HepG2 (cell line): ENCODE data around the gene WDSUB1. TPM values are rescaled to one million over a fixed set of nuclear protein-coding genes. Genes with fewer than 3 reads are reported as not detected.

Experiments used
- ATAC-seq: fragments of 200-7000 bp; cut with Tn5 transposase; 3 replicates; pipeline ENCODE4 v1.9.1; 2020; ENCODE audit warnings: mild to moderate bottlenecking, moderate library complexity
- BruUV-seq: library from RNA; stranded (reverse); fragments of 400-500 nt; replicated peaks from 2 replicates; lab custom pipeline; 2021; lab: Mats Ljungman, UMichigan
- CTCF ChIA-PET: fragments of 300-600 bp; formaldehyde crosslinking; extraction: SDS; loops from one replicate; lab custom pipeline; 2021; ENCODE audit warnings: low total read pairs, inconsistent platforms, low intra/inter-chr PET ratio; lab: Yijun Ruan, JAX
- POLR2A ChIA-PET: fragments of 350-600 bp; sonication (Branson Sonifier 250); formaldehyde crosslinking; loops from one replicate; lab custom pipeline; 2020; ENCODE audit warnings: antibody characterized with exemption, inconsistent platforms; lab: Yijun Ruan, JAX
- DNase-seq: peaks from one replicate; pipeline ENCODE4 v3.0.0-alpha.2; 2015; ENCODE audit warnings: low spot score
- FAIRE-seq: peaks from 3 replicates; lab custom pipeline; 2011; peaks lifted over from hg19 to GRCh38; lab: Jason Lieb, UNC
- H2AFZ ChIP-seq: one replicate; pipeline ENCODE4 v1.6.1; 2011; ENCODE audit warnings: low read length, inconsistent platforms
- H3K27ac ChIP-seq: fragments of 300-600 bp; 3 replicates; pipeline ENCODE4 v1.8.0; 2011; ENCODE audit warnings: mixed run types, mild to moderate bottlenecking, mixed read lengths, low read length, inconsistent platforms; ENCODE audit not compliant: insufficient read depth; ENCODE audit errors: extremely low read length
- H3K27me3 ChIP-seq, 2 experiments: fragments of 200-600 bp in 1 of 2; 2 replicates in 1 of 2; 3 replicates in 1 of 2; pipeline versions ENCODE4 v1.6.0 to v1.8.0; 2011; ENCODE audit warnings: low read length in 2 of 2, mild to moderate bottlenecking in 2 of 2, moderate library complexity in 2 of 2, inconsistent platforms in 1 of 2; ENCODE audit not compliant: insufficient read depth in 2 of 2, control insufficient read depth in 1 of 2
- H3K36me3 ChIP-seq, 2 experiments: fragments of 200-600 bp in 1 of 2; replicated peaks in 1 of 2; 2 replicates in 1 of 2; 3 replicates in 1 of 2; pipeline versions ENCODE4 v1.5.1 to v1.8.0; 2011; ENCODE audit warnings: low read length in 2 of 2, inconsistent platforms in 1 of 2; ENCODE audit not compliant: insufficient read depth in 2 of 2, control insufficient read depth in 1 of 2
- H3K4me1 ChIP-seq: 2 replicates; pipeline ENCODE4 v1.5.1; 2012; ENCODE audit warnings: low read length, inconsistent platforms; ENCODE audit not compliant: insufficient read depth
- H3K4me2 ChIP-seq: 2 replicates; pipeline ENCODE4 v1.6.0; 2011; ENCODE audit warnings: low read depth, low read length, inconsistent platforms
- H3K4me3 ChIP-seq, 3 experiments: fragments of 200-600 bp in 1 of 3; sonication (generic), shearing (Covaris generic) in 1 of 3; replicated peaks in 1 of 3; 2 replicates each; pipeline ENCODE4 v1.5.1; 2011 to 2016; ENCODE audit warnings: low read length in 3 of 3, inconsistent platforms in 2 of 3, low read depth in 2 of 3, mild to moderate bottlenecking in 2 of 3, control low read depth in 1 of 3, mixed read lengths in 1 of 3; ENCODE audit not compliant: insufficient read depth in 1 of 3
- H3K79me2 ChIP-seq: one replicate; pipeline ENCODE4 v1.6.1; 2011; ENCODE audit warnings: low read length, inconsistent platforms; ENCODE audit not compliant: insufficient read depth
- H3K9ac ChIP-seq: 2 replicates; pipeline ENCODE4 v1.6.0; 2011; ENCODE audit warnings: mild to moderate bottlenecking, low read depth, low read length, inconsistent platforms; ENCODE audit not compliant: insufficient read depth
- H3K9me3 ChIP-seq: 2 replicates; pipeline ENCODE4 v1.5.1; 2012; ENCODE audit warnings: mild to moderate bottlenecking, low read length
- H4K20me1 ChIP-seq: 2 replicates; pipeline ENCODE4 v1.6.0; 2011; ENCODE audit warnings: inconsistent platforms, mild to moderate bottlenecking, low read length, moderate library complexity; ENCODE audit not compliant: insufficient read depth
- AGO2 ChIP-seq: fragments of 200-400 bp; formaldehyde crosslinking; optimal IDR thresholded peaks from 2 replicates; pipeline ENCODE3; 2017; ENCODE audit warnings: mild to moderate bottlenecking, low read depth, low read length, moderate library complexity
- ARNTL ChIP-seq: sonication (generic); formaldehyde crosslinking; IDR thresholded peaks from 2 replicates; pipeline ENCODE4 v1.4.0; 2020; ENCODE audit warnings: mild to moderate bottlenecking, missing genetic modification reagents
- DPF2 ChIP-seq: sonication (generic); formaldehyde crosslinking; IDR thresholded peaks from 2 replicates; pipeline ENCODE4 v1.4.0; 2020; ENCODE audit warnings: mild to moderate bottlenecking, low read depth, missing genetic modification reagents, borderline replicate concordance
- MIER2 ChIP-seq: IDR thresholded peaks from 2 replicates; pipeline ENCODE4 v1.6.1; 2016; ENCODE audit warnings: missing biosample characterization, missing genetic modification reagents
- RARG ChIP-seq: sonication (generic); formaldehyde crosslinking; IDR thresholded peaks from 2 replicates; pipeline ENCODE4 v1.4.0; 2020; ENCODE audit warnings: low read depth, mild to moderate bottlenecking, missing genetic modification reagents
- SRF ChIP-seq: IDR thresholded peaks from 2 replicates; pipeline ENCODE4 v1.6.1; 2011; ENCODE audit warnings: mild to moderate bottlenecking, low read depth, low read length, moderate library complexity
- TARDBP ChIP-seq: sonication (generic); formaldehyde crosslinking; IDR thresholded peaks from 2 replicates; pipeline ENCODE4 v1.8.0; 2022; ENCODE audit warnings: mild to moderate bottlenecking, missing genetic modification reagents
- TCF12 ChIP-seq, 2 experiments: fragments of 450-650 bp in 1 of 2; sonication (generic) in 1 of 2; formaldehyde crosslinking in 1 of 2; IDR thresholded peaks; 2 replicates each; pipeline versions ENCODE4 v1.6.1 to v1.8.0; 2017 to 2022; ENCODE audit warnings: antibody characterized with exemption in 1 of 2, mild to moderate bottlenecking in 1 of 2, missing genetic modification reagents in 1 of 2, moderate library complexity in 1 of 2
- TOE1 ChIP-seq: sonication (generic); formaldehyde crosslinking; IDR thresholded peaks from 2 replicates; pipeline ENCODE4 v1.4.0; 2020; ENCODE audit warnings: mild to moderate bottlenecking, missing genetic modification reagents
- WGBS: methylation state at CpG from one replicate; pipeline ENCODE4 v1.1.6; 2017; ENCODE audit warnings: low lambda C conversion rate; 5-methylcytosine and 5-hydroxymethylcytosine counted together
- in situ Hi-C: cut with HindIII; loops from 2 replicates; pipeline ENCODE4 v1.10.0; 2017; ENCODE audit warnings: low pct_unique_long_range_greater_than_20kb; ENCODE audit not compliant: extremely low pct_ligation_motif_present
- intact Hi-C: fragments of 100-400 bp; cut with micrococcal nuclease; formaldehyde crosslinking; loops from one replicate; pipeline ENCODE4 v1.10.0; 2022; ENCODE audit not compliant: unreplicated experiment
- polyA plus RNA-seq, 8 experiments: library from polyadenylated mRNA; depleted of rRNA in 3 of 8; stranded (reverse) in 7 of 8; unstranded in 1 of 8; fragments of >200 nt; fragmentation: Illumina TruSeq in 4 of 8; extraction: Trizol in 4 of 8; gene quantifications; 2 replicates each; pipeline versions ENCODE4 v1.2.1 to v1.2.3, GENCODE V29; 2011 to 2016; ENCODE audit warnings: low read depth in 4 of 8, missing spikeins in 1 of 8, mixed read lengths in 1 of 8; ENCODE audit not compliant: insufficient read depth in 1 of 8
- total RNA-seq, 5 experiments: library from RNA; depleted of rRNA; stranded (reverse); fragments of >200 nt; fragmentation: Illumina TruSeq; extraction: Trizol; gene quantifications; 2 replicates each; pipeline ENCODE4 v1.2.3, GENCODE V29; 2016; ENCODE audit warnings: low read depth in 1 of 5
- TF ChIP-seq, protein P1 (sequence below): sonication (generic); formaldehyde crosslinking; IDR thresholded peaks from 2 replicates; pipeline ENCODE4 v1.5.1; 2020; ENCODE audit warnings: mild to moderate bottlenecking, missing genetic modification reagents

WDSUB1 gene
- total and polyA plus RNA-seq, 2 of the 13 experiments (the other 11 are each of a cell fraction or from before 2014, with no cell fraction given), result 10.1 to 10.7 TPM

GRCh38 chr2:159229476-159230144, 56.9 kb downstream of the WDSUB1 start:
- DNase-seq (no peak), ATAC-seq (no peak; the same call in 2 of the 3 replicates), FAIRE-seq (no peak)
- intact Hi-C loops, result no loop called here
- ChIA-PET POLR2A (no interaction called here), CTCF (no interaction called here)
- in situ Hi-C loops, result no loop called here
- no peaks in the 10 kb centered on the region for H3K79me2 ChIP-seq
- H4K20me1 ChIP-seq, result no peaks in the 10 kb centered on the region
- no peaks in the 10 kb centered on the region for H3K4me1 ChIP-seq
- 86% methylated on average over 15 of the region's 15 CpGs for WGBS
- no peak overlapping the region for H3K4me3 ChIP-seq
- no peaks in the 10 kb centered on the region for H3K27me3 ChIP-seq
- H2AFZ ChIP-seq, result no peak overlapping the region
- H3K36me3 ChIP-seq, result peaks cover 2 to 11% of the 10 kb centered on the region in 2 experiments; a peak in 2 of 5 replicates
- no peak overlapping the region for H3K4me2 ChIP-seq
- H3K9ac ChIP-seq, result no peak overlapping the region
- H3K27ac ChIP-seq, result no peak overlapping the region
- no peak for TF ChIP-seq DPF2 (CRISPR knock-in tag)
- peak; percentile 20 for TF ChIP-seq AGO2
- no peaks in the 10 kb centered on the region for H3K9me3 ChIP-seq
- BruUV-seq, result no TSS peak

GRCh38 chr2:159228081-159228581, 58.4 kb downstream of the WDSUB1 start:
- WGBS, result 87% methylated on average over 14 of the region's 14 CpGs

More at GRCh38 chr2:159228081-159228581, 58.4 kb downstream of the WDSUB1 start:
- CTCF ChIA-PET, result no interaction called here
- no peaks in the 10 kb centered on the region for H3K79me2 ChIP-seq
- no peak for ATAC-seq
- no peak overlapping the region for H3K4me2 ChIP-seq
- no peak for FAIRE-seq
- H3K4me1 ChIP-seq, result no peaks in the 10 kb centered on the region
- POLR2A ChIA-PET, result no interaction called here
- TF ChIP-seq MIER2 (CRISPR knock-in tag) (no peak), TCF12 (IDR thresholded peaks at IDR 0.05) (no peak), TCF12 (CRISPR knock-in tag; IDR thresholded peaks at IDR 0.05) (no peak), TARDBP (no peak), ARNTL (CRISPR knock-in tag) (no peak), SRF (no peak), TOE1 (no peak), RARG (CRISPR knock-in tag) (no peak)
- TF ChIP-seq, protein P1, sequence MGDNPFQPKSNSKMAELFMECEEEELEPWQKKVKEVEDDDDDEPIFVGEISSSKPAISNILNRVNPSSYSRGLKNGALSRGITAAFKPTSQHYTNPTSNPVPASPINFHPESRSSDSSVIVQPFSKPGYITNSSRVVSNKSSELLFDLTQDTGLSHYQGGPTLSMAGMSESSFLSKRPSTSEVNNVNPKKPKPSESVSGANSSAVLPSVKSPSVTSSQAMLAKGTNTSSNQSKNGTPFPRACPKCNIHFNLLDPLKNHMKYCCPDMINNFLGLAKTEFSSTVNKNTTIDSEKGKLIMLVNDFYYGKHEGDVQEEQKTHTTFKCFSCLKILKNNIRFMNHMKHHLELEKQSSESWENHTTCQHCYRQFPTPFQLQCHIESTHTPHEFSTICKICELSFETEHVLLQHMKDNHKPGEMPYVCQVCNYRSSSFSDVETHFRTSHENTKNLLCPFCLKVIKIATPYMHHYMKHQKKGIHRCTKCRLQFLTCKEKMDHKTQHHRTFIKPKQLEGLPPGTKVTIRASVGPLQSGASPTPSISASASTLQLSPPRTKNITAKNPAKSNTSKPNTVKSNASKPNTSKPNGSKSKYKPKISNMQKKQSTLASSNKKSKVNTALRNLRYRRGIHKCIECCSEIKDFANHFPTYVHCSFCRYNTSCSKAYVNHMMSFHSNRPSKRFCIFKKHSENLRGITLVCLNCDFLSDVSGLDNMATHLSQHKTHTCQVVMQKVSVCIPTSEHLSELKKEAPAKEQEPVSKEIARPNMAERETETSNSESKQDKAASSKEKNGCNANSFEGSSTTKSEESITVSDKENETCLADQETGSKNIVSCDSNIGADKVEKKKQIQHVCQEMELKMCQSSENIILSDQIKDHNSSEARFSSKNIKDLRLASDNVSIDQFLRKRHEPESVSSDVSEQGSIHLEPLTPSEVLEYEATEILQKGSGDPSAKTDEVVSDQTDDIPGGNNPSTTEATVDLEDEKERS (CRISPR knock-in tag), result no peak
- BruUV-seq, result no TSS peak
- in situ Hi-C loops (no loop called here), intact Hi-C loops (no loop called here)
- H2AFZ ChIP-seq, result no peak overlapping the region
- H3K36me3 ChIP-seq, result peaks cover 1 to 4% of the 10 kb centered on the region in 2 experiments; a peak in 2 of 5 replicates
- no peaks in the 10 kb centered on the region for H3K27me3 ChIP-seq
- no peak overlapping the region for H3K27ac ChIP-seq
- no peaks in the 10 kb centered on the region for H4K20me1 ChIP-seq
- H3K9ac ChIP-seq, result no peak overlapping the region
- no peaks in the 10 kb centered on the region for H3K9me3 ChIP-seq
- no peak for DNase-seq
- H3K4me3 ChIP-seq, result no peak overlapping the region
